H9 (cell line): ENCODE measurements around the gene CCDC63. TPM values are rescaled to one million over a fixed set of nuclear protein-coding genes. Genes with fewer than 3 reads are reported as not detected.

Experiments used
- DNase-seq: peaks from one replicate; pipeline ENCODE4 v3.0.0-alpha.2; 2017
- H2AFZ ChIP-seq: one replicate; pipeline ENCODE4 v1.6.1; 2013; ENCODE audit warnings: mild to moderate bottlenecking, low read length, control low read depth, moderate library complexity
- H2AK5ac ChIP-seq: 2 replicates; pipeline ENCODE4 v1.6.1; 2013; ENCODE audit warnings: low read length, control low read depth, mixed read lengths; ENCODE audit not compliant: insufficient read length
- H2BK120ac ChIP-seq: one replicate; pipeline ENCODE4 v1.6.1; 2013; ENCODE audit warnings: low read depth, mild to moderate bottlenecking, low read length, control low read depth, inconsistent platforms; ENCODE audit not compliant: poor library complexity, severe bottlenecking
- H2BK12ac ChIP-seq: 2 replicates; pipeline ENCODE4 v1.6.1; 2013; ENCODE audit warnings: low read length, control low read depth, mixed read lengths, low read depth; ENCODE audit not compliant: insufficient read length
- H2BK15ac ChIP-seq: 2 replicates; pipeline ENCODE4 v1.6.1; 2013; ENCODE audit warnings: low read depth, low read length, control low read depth
- H2BK20ac ChIP-seq: one replicate; pipeline ENCODE4 v1.6.1; 2013; ENCODE audit warnings: low read depth, mild to moderate bottlenecking, low read length, control low read depth, inconsistent platforms; ENCODE audit not compliant: poor library complexity, severe bottlenecking
- H2BK5ac ChIP-seq: 2 replicates; pipeline ENCODE4 v1.6.1; 2013; ENCODE audit warnings: low read length, control low read depth, mixed read lengths; ENCODE audit not compliant: insufficient read length
- H3K14ac ChIP-seq: 2 replicates; pipeline ENCODE4 v1.6.1; 2013; ENCODE audit warnings: low read length, control low read depth; ENCODE audit not compliant: insufficient read depth
- H3K18ac ChIP-seq: 2 replicates; pipeline ENCODE4 v1.6.1; 2013; ENCODE audit warnings: low read depth, mild to moderate bottlenecking, mixed read lengths, low read length, control low read depth; ENCODE audit not compliant: insufficient read length
- H3K23ac ChIP-seq: 2 replicates; pipeline ENCODE4 v1.6.1; 2013; ENCODE audit warnings: low read length, control low read depth, mixed read lengths, low read depth; ENCODE audit not compliant: insufficient read length
- H3K23me2 ChIP-seq: 2 replicates; pipeline ENCODE4 v1.6.1; 2013; ENCODE audit warnings: low read depth, mild to moderate bottlenecking, mixed read lengths, low read length, control low read depth; ENCODE audit not compliant: insufficient read length, poor library complexity, severe bottlenecking
- H3K27ac ChIP-seq: 2 replicates; pipeline ENCODE4 v1.5.1; 2013; ENCODE audit warnings: low read length, control low read depth, mixed read lengths, low read depth; ENCODE audit not compliant: insufficient read length
- H3K27me3 ChIP-seq: 2 replicates; pipeline ENCODE4 v1.6.1; 2013; ENCODE audit warnings: low read length, control low read depth, inconsistent platforms; ENCODE audit not compliant: insufficient read depth
- H3K4ac ChIP-seq: 2 replicates; pipeline ENCODE4 v1.6.1; 2013; ENCODE audit warnings: low read depth, mild to moderate bottlenecking, control low read depth, inconsistent platforms, low read length, moderate library complexity
- H3K4me1 ChIP-seq: 2 replicates; pipeline ENCODE4 v1.6.1; 2013; ENCODE audit warnings: low read length, control low read depth, inconsistent platforms; ENCODE audit not compliant: insufficient read depth
- H3K4me2 ChIP-seq: 2 replicates; pipeline ENCODE4 v1.6.1; 2013; ENCODE audit warnings: low read length, control low read depth, mixed read lengths; ENCODE audit not compliant: insufficient read length, insufficient read depth
- H3K56ac ChIP-seq: 2 replicates; pipeline ENCODE4 v1.6.1; 2013; ENCODE audit warnings: low read depth, mild to moderate bottlenecking, mixed read lengths, low read length, control low read depth; ENCODE audit not compliant: insufficient read length
- H3K79me1 ChIP-seq: 2 replicates; pipeline ENCODE4 v1.6.1; 2013; ENCODE audit warnings: low read depth, mild to moderate bottlenecking, moderate library complexity, low read length, control low read depth, inconsistent platforms; ENCODE audit not compliant: insufficient read depth, poor library complexity, severe bottlenecking
- H3K79me2 ChIP-seq: 2 replicates; pipeline ENCODE4 v1.6.1; 2013; ENCODE audit warnings: low read length, control low read depth, inconsistent platforms; ENCODE audit not compliant: insufficient read depth
- H3K9ac ChIP-seq: 2 replicates; pipeline ENCODE4 v1.6.1; 2013; ENCODE audit warnings: low read length, control low read depth, mixed read lengths; ENCODE audit not compliant: insufficient read length; ENCODE audit errors: extremely low read depth
- H3K9me3 ChIP-seq: one replicate; pipeline ENCODE4 v1.6.1; 2013; ENCODE audit warnings: low read depth, low read length, inconsistent platforms; ENCODE audit not compliant: control insufficient read depth
- H3T11ph ChIP-seq: one replicate; pipeline ENCODE4 v1.6.1; 2013; ENCODE audit warnings: mild to moderate bottlenecking, low read length, control low read depth, inconsistent platforms
- H4K20me1 ChIP-seq: one replicate; pipeline ENCODE4 v1.6.1; 2013; ENCODE audit not compliant: control insufficient read depth, insufficient read length, insufficient read depth
- H4K5ac ChIP-seq: 2 replicates; pipeline ENCODE4 v1.6.1; 2013; ENCODE audit warnings: low read depth, mild to moderate bottlenecking, mixed read lengths, low read length, control low read depth; ENCODE audit not compliant: insufficient read length
- H4K8ac ChIP-seq: replicated peaks from 2 replicates; pipeline ENCODE4 v1.6.1; 2013; ENCODE audit warnings: low read length, control low read depth, mixed read lengths, low read depth; ENCODE audit not compliant: insufficient read length
- H4K91ac ChIP-seq: 2 replicates; pipeline ENCODE4 v1.6.1; 2013; ENCODE audit warnings: low read depth, mild to moderate bottlenecking, moderate library complexity, mixed read lengths, low read length, control low read depth; ENCODE audit not compliant: insufficient read length
- H3K27ac Mint-ChIP-seq, 3 experiments: 2 replicates in 2 of 3; 3 replicates in 1 of 3; pipeline ENCODE4 v1.8.0; 2020 to 2021; ENCODE audit warnings: mixed read lengths in 3 of 3, mild to moderate bottlenecking in 1 of 3, moderate library complexity in 1 of 3
- H3K27me3 Mint-ChIP-seq: 2 replicates; pipeline ENCODE4 v1.8.0; 2021; ENCODE audit warnings: low read depth, mild to moderate bottlenecking, moderate library complexity, mixed read lengths
- H3K36me3 Mint-ChIP-seq, 3 experiments: 2 replicates in 2 of 3; 3 replicates in 1 of 3; pipeline ENCODE4 v1.8.0; 2020 to 2021; ENCODE audit warnings: low read depth in 3 of 3, mixed read lengths in 3 of 3; ENCODE audit not compliant: insufficient read depth in 1 of 3
- H3K4me1 Mint-ChIP-seq, 2 experiments: 2 replicates each; pipeline ENCODE4 v1.8.0; 2020; ENCODE audit warnings: mixed read lengths in 2 of 2
- H3K4me3 Mint-ChIP-seq, 2 experiments: 2 replicates in 1 of 2; 3 replicates in 1 of 2; pipeline ENCODE4 v1.8.0; 2020 to 2021; ENCODE audit warnings: mild to moderate bottlenecking in 2 of 2, mixed read lengths in 2 of 2, moderate library complexity in 1 of 2
- H3K9me3 Mint-ChIP-seq, 2 experiments: 2 replicates in 1 of 2; 3 replicates in 1 of 2; pipeline ENCODE4 v1.8.0; 2020; ENCODE audit warnings: mild to moderate bottlenecking in 2 of 2, mixed read lengths in 2 of 2, moderate library complexity in 1 of 2
- WGBS: extraction: QIAGEN DNeasy Blood & Tissue Kit; methylation state at CpG from one replicate; pipeline ENCODE4 v1.1.7; 2013; ENCODE audit warnings: missing lambda C conversion rate, low lambda C conversion rate, mixed read lengths; ENCODE audit not compliant: insufficient read length; ENCODE audit errors: extremely low coverage; 5-methylcytosine and 5-hydroxymethylcytosine counted together
- total RNA-seq: library from RNA; stranded (reverse); gene quantifications from 2 replicates; pipeline ENCODE4 v1.2.1, GENCODE V29; 2021
- TF ChIP-seq, protein P1 (sequence below): fragments of 200-600 bp; sonication (generic); conservative IDR thresholded peaks from 3 replicates; pipeline ENCODE4 v1.8.0; 2021; ENCODE audit warnings: antibody characterized with exemption, mild to moderate bottlenecking

Gene CCDC63
- total RNA-seq, 1 experiment from 2014 or later, result 0.77 TPM

DNA sequence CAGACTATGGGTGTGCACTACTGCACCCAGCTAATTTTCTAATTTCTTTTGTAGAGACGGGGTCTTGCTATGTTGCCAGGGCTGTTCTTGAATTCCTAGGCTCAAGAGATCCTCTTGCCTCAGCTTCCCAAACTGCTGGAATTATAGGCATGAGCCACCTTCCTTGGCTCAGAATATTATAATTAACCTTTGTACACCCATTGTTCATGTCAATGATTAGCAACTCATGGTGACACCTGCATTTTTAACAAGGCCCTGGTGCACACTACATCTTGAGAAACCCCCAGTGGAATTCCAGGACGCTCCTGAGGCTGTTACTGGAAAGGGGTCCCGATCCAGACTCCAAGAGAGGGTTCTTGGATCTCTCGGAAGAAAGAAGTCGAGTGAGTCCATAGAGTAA, 28.3 kb upstream of the CCDC63 start:
- no CpG with 5 or more reads among the region's 5 CpGs for WGBS

More for the DNA sequence above, 28.3 kb upstream of the CCDC63 start:
- Histone ChIP-seq H3K4me1 (peaks cover 10% of the 10 kb centered on the region; the same call in 1 of the 2 replicates), H2BK120ac (no peak overlapping the region), H2BK5ac (no peak overlapping the region), H3K27ac (no peak overlapping the region), H3K23ac (no peak overlapping the region), H3K4ac (no peak overlapping the region), H3K4me2 (no peak overlapping the region), H3K79me2 (no peaks in the 10 kb centered on the region), H4K91ac (no peak overlapping the region), H3K56ac (no peak overlapping the region), H3K9me3 (no peaks in the 10 kb centered on the region), H4K20me1 (no peaks in the 10 kb centered on the region), H3K27me3 (no peaks in the 10 kb centered on the region; the same call in 1 of the 2 replicates), H2AFZ (no peak overlapping the region), H2BK20ac (no peak overlapping the region), H4K8ac (no peak overlapping the region), H2BK12ac (no peak overlapping the region), H3T11ph (no peak overlapping the region), H3K23me2 (no peaks in the 10 kb centered on the region), H3K14ac (no peak overlapping the region), H4K5ac (no peak overlapping the region), H3K79me1 (no peaks in the 10 kb centered on the region), H2BK15ac (no peak overlapping the region), H3K18ac (no peak overlapping the region), H2AK5ac (no peak overlapping the region), H3K9ac (no peak overlapping the region)
- Mint-ChIP-seq H3K4me1 (peaks cover 35% of the 10 kb centered on the region in 2 experiments), H3K27ac (no peak overlapping the region), H3K27me3 (peaks cover 41% of the 10 kb centered on the region), H3K36me3 (no peaks in the 10 kb centered on the region), H3K9me3 (no peaks in the 10 kb centered on the region; a peak in 1 of 5 replicates), H3K4me3 (no peak overlapping the region)
- DNase-seq, result no peak
- TF ChIP-seq, protein P1, sequence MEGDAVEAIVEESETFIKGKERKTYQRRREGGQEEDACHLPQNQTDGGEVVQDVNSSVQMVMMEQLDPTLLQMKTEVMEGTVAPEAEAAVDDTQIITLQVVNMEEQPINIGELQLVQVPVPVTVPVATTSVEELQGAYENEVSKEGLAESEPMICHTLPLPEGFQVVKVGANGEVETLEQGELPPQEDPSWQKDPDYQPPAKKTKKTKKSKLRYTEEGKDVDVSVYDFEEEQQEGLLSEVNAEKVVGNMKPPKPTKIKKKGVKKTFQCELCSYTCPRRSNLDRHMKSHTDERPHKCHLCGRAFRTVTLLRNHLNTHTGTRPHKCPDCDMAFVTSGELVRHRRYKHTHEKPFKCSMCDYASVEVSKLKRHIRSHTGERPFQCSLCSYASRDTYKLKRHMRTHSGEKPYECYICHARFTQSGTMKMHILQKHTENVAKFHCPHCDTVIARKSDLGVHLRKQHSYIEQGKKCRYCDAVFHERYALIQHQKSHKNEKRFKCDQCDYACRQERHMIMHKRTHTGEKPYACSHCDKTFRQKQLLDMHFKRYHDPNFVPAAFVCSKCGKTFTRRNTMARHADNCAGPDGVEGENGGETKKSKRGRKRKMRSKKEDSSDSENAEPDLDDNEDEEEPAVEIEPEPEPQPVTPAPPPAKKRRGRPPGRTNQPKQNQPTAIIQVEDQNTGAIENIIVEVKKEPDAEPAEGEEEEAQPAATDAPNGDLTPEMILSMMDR, result no peak
